ENCODE measurements around the gene PAPLN.

PAPLN gene

GRCh38 chr14:73312687-73313086 lies 75.4 kb downstream of the PAPLN start:
- Histone ChIP-seq H3K27me3 (no peaks in the 10 kb centered on the region), H4K20me1 (no peaks in the 10 kb centered on the region), H3K36me3 (0 out of 2 replicates have a peak, but pooled peaks cover 13% of the 10 kb centered on the region), H3K9ac (no peak overlapping the region), H3K9me3 (no peaks in the 10 kb centered on the region), H3K4me1 (peaks cover 24% of the 10 kb centered on the region), H3K27ac (no peak overlapping the region), H3K4me2 (no peak overlapping the region), H3K4me3 (no peak overlapping the region)
- no peak for TF ChIP-seq Cebpa-rat (IDR thresholded peaks at IDR 0.05)

- H3K4me1 ChIP-seq: peaks cover 24% of the 10 kb centered on the region
- no peak overlapping the region for H3K27ac ChIP-seq
- H3K36me3 ChIP-seq: 0 out of 2 replicates have a peak, but pooled peaks cover 10% of the 10 kb centered on the region
- no peaks in the 10 kb centered on the region for H3K27me3 ChIP-seq
- no peak overlapping the region for H3K4me2 ChIP-seq
- H4K20me1 ChIP-seq: no peaks in the 10 kb centered on the region
- H3K9me3 ChIP-seq: no peaks in the 10 kb centered on the region
- TF ChIP-seq Cebpa-rat (IDR thresholded peaks at IDR 0.05): no peak
- H3K9ac ChIP-seq: no peak overlapping the region
- no peak overlapping the region for H3K4me3 ChIP-seq
Observed at GRCh38 chr14:73313151-73313550, 75.8 kb downstream of the PAPLN start.

GRCh38 chr14:73323896-73324399 lies 86.6 kb downstream of the PAPLN start:
- no peak overlapping the region for H3K27ac ChIP-seq
- H3K4me3 ChIP-seq: no peak overlapping the region
- no peak for TF ChIP-seq Cebpa-rat (IDR thresholded peaks at IDR 0.05)
- H3K4me1 ChIP-seq: no peaks in the 10 kb centered on the region
- H3K27me3 ChIP-seq: no peaks in the 10 kb centered on the region
- peaks cover 8% of the 10 kb centered on the region for H3K36me3 ChIP-seq
- no peak overlapping the region for H3K9ac ChIP-seq
- H3K4me2 ChIP-seq: no peak overlapping the region
- H4K20me1 ChIP-seq: peaks cover 23% of the 10 kb centered on the region; the same call in 1 of the 2 replicates
- H3K9me3 ChIP-seq: no peaks in the 10 kb centered on the region
